NOMO-1 treated with dmso at 0.1 percent for 144 hours (cell line): Measurements from ENCODE around the gene ZFP82.

Source experiments
- DNase-seq: peaks from one replicate; lab custom pipeline; 2025; ENCODE audit not compliant: unreplicated experiment; lab: John Stamatoyannopoulos, UW

ZFP82 gene

DNA sequence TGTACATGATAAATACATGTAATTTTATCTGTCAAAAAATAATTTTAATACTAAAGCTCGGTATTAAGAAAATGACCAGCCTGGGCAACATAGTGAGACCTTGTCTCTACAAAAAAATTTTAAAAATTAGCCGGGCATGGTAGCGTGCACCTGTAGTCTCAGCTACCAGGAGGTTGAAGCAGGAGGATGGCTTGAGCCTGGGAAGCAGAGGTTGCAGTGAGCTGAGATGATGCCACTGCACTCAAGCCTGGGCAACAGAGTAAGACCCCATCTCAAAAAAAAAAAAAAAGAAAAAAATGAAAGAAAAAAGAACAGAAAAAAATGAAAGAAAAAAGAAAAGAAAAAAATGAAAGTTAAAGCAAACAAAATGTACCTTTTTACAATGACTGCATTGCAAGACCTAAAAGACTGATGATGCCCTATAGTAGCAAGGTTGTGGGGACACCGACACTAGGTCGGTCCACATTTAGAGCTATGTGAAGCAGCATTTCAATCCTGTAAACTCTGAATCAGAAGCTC is 44.7 kb downstream of the ZFP82 start:
- no peak for DNase-seq

DNA sequence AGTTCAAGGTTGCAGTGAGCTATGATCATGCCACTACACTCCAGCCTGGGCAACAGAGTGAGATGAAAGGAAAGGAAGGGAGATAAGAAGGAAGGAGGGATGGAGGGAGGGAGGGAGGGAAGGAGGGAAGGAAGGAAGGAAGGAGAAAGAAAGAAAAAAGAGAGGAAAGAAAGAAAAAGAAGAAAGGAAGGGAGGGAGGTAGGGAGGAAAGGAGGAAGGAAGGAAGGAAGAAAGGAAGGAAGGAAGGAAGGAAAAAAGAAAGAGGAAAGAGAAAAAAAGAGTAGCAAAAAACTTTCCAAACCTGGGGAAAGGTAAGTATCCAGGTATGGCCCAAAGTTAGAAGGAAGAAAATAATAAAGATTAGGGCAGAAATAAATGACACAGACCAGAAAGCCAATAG is 46.6 kb downstream of the ZFP82 start:
- no peak for DNase-seq

- DNase-seq = no peak
Measured at GRCh38 chr19:36363845-36364244, 54.6 kb downstream of the ZFP82 start.
